ENCODE measurements around the gene ING5.

Gene ING5

GRCh38 chr2:241689306-241689705, 12.5 kb upstream of the ING5 start:
- Histone ChIP-seq H3K18ac (ENCODE audit: low read length) (no peak overlapping the region), H3K4me1 (ENCODE audit: control insufficient read depth, low read depth, low read length) (peaks cover 3% of the 10 kb centered on the region), H2BK15ac (replicated peaks; ENCODE audit: low read depth) (no peak overlapping the region), H2BK5ac (ENCODE audit: low read length) (no peak overlapping the region), H3K23ac (ENCODE audit: low read length) (no peak overlapping the region), H2AK5ac (ENCODE audit: low read length) (no peak overlapping the region), H3K79me1 (ENCODE audit: low read length) (peaks cover 10% of the 10 kb centered on the region), H3K36me3 (ENCODE audit: control insufficient read depth, insufficient read depth, low read length) (peaks cover 2% of the 10 kb centered on the region), H3K79me2 (ENCODE audit: control insufficient read depth, insufficient read depth, low read length) (peaks cover 15% of the 10 kb centered on the region), H3K27me3 (ENCODE audit: insufficient read depth, low read length, poor library complexity) (no peaks in the 10 kb centered on the region), H4K8ac (ENCODE audit: low read depth, low read length) (no peak overlapping the region), H3K9ac (ENCODE audit: low read length) (no peak overlapping the region), H3K4me3 (ENCODE audit: low read length) (no peak overlapping the region), H4K5ac (ENCODE audit: low read length) (no peak overlapping the region), H3K4me2 (ENCODE audit: low read length) (no peak overlapping the region), H3K4ac (ENCODE audit: low read depth, low read length) (no peak overlapping the region), H3K56ac (ENCODE audit: low read length) (no peak overlapping the region), H3K27ac (ENCODE audit: low read depth, low read length) (no peak overlapping the region), H2BK120ac (ENCODE audit: low read depth, low read length) (no peak overlapping the region)
- no CpG with 5 or more reads among the region's 10 CpGs for WGBS (ENCODE audit: extremely low coverage, insufficient coverage, low lambda C conversion rate)
- DNase-seq, result no peak

- Histone ChIP-seq H3K36me3 (ENCODE audit: control insufficient read depth, insufficient read depth, low read length) (peaks cover 2% of the 10 kb centered on the region), H3K79me2 (ENCODE audit: control insufficient read depth, insufficient read depth, low read length) (peaks cover 15% of the 10 kb centered on the region), H3K4me1 (ENCODE audit: control insufficient read depth, low read depth, low read length) (peaks cover 3% of the 10 kb centered on the region), H4K5ac (ENCODE audit: low read length) (no peak overlapping the region), H2BK15ac (replicated peaks; ENCODE audit: low read depth) (no peak overlapping the region), H3K27me3 (ENCODE audit: insufficient read depth, low read length, poor library complexity) (no peaks in the 10 kb centered on the region), H2AK5ac (ENCODE audit: low read length) (no peak overlapping the region), H2BK5ac (ENCODE audit: low read length) (no peak overlapping the region), H3K9ac (ENCODE audit: low read length) (no peak overlapping the region), H3K23ac (ENCODE audit: low read length) (no peak overlapping the region), H3K18ac (ENCODE audit: low read length) (no peak overlapping the region), H2BK120ac (ENCODE audit: low read depth, low read length) (no peak overlapping the region), H3K79me1 (ENCODE audit: low read length) (peaks cover 10% of the 10 kb centered on the region), H3K56ac (ENCODE audit: low read length) (no peak overlapping the region), H3K27ac (ENCODE audit: low read depth, low read length) (no peak overlapping the region), H3K4me3 (ENCODE audit: low read length) (no peak overlapping the region), H3K4ac (ENCODE audit: low read depth, low read length) (no peak overlapping the region), H4K8ac (ENCODE audit: low read depth, low read length) (no peak overlapping the region), H3K4me2 (ENCODE audit: low read length) (no peak overlapping the region)
- no CpG with 5 or more reads among the region's 6 CpGs for WGBS (ENCODE audit: extremely low coverage, insufficient coverage, low lambda C conversion rate)
- DNase-seq, result no peak
Measured at GRCh38 chr2:241690202-241690717, 11.6 kb upstream of the ING5 start.

DNA sequence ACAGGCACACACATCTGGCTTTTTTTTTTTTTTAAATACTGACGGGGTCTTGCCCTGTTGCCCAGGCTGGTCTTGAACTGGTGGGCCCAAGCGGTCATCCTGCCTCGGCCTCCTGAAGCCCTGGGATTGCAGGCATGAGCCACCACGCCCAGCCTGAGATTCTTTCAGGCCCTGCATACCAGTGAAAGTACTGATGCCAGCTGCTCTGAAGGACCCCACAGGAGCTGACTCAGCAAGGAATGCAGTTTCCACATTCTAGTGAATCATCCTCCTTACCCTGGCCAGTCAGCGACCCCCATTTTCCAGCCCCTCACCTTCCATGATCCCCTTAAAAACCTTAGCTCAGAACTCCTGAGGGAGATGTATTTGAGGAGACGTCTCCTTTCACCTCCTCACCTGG, 9.4 kb upstream of the ING5 start:
- Histone ChIP-seq H3K23ac (ENCODE audit: low read length) (no peak overlapping the region), H3K79me1 (ENCODE audit: low read length) (peaks cover 5% of the 10 kb centered on the region), H3K79me2 (ENCODE audit: control insufficient read depth, insufficient read depth, low read length) (peaks cover 7% of the 10 kb centered on the region), H2BK120ac (ENCODE audit: low read depth, low read length) (no peak overlapping the region), H3K9ac (ENCODE audit: low read length) (no peak overlapping the region), H2AK5ac (ENCODE audit: low read length) (no peak overlapping the region), H2BK15ac (replicated peaks; ENCODE audit: low read depth) (no peak overlapping the region), H3K27me3 (ENCODE audit: insufficient read depth, low read length, poor library complexity) (no peaks in the 10 kb centered on the region), H3K56ac (ENCODE audit: low read length) (no peak overlapping the region), H3K18ac (ENCODE audit: low read length) (no peak overlapping the region), H2BK5ac (ENCODE audit: low read length) (no peak overlapping the region), H4K5ac (ENCODE audit: low read length) (no peak overlapping the region), H3K27ac (ENCODE audit: low read depth, low read length) (no peak overlapping the region), H3K4me1 (ENCODE audit: control insufficient read depth, low read depth, low read length) (peaks cover 3% of the 10 kb centered on the region), H3K4me3 (ENCODE audit: low read length) (no peak overlapping the region), H3K4me2 (ENCODE audit: low read length) (no peak overlapping the region), H3K36me3 (ENCODE audit: control insufficient read depth, insufficient read depth, low read length) (peaks cover 2% of the 10 kb centered on the region), H4K8ac (ENCODE audit: low read depth, low read length) (no peak overlapping the region), H3K4ac (ENCODE audit: low read depth, low read length) (no peak overlapping the region)
- DNase-seq, result peak; percentile 58
- WGBS (ENCODE audit: extremely low coverage, insufficient coverage, low lambda C conversion rate), result no CpG with 5 or more reads among the region's 6 CpGs

DNA sequence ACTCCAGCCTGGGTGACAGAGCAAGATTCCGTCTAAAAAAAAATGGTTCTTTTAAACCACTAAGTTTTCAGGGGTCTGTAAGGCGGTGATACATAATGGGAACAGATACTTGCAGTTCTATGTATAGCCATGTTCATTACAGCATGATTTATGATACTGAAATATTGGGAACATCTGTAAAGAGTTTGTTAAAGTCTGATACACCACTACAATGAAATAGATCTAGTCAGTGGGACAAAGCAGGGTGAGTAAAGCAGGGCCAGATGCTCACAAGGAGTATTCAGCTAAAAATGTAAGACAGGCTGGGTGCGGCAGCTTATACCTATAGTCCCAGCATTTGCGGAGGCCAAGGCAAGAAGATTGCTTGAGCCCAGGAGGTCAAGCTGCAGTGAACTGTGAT, 6.2 kb upstream of the ING5 start:
- Histone ChIP-seq H3K36me3 (ENCODE audit: control insufficient read depth, insufficient read depth, low read length) (peaks cover 2% of the 10 kb centered on the region), H3K79me1 (ENCODE audit: low read length) (no peaks in the 10 kb centered on the region), H3K4me3 (ENCODE audit: low read length) (no peak overlapping the region), H3K27ac (ENCODE audit: low read depth, low read length) (no peak overlapping the region), H3K4me1 (ENCODE audit: control insufficient read depth, low read depth, low read length) (no peaks in the 10 kb centered on the region), H3K9ac (ENCODE audit: low read length) (no peak overlapping the region), H3K23ac (ENCODE audit: low read length) (no peak overlapping the region), H3K18ac (ENCODE audit: low read length) (no peak overlapping the region), H2BK15ac (replicated peaks; ENCODE audit: low read depth) (no peak overlapping the region), H3K27me3 (ENCODE audit: insufficient read depth, low read length, poor library complexity) (no peaks in the 10 kb centered on the region), H4K8ac (ENCODE audit: low read depth, low read length) (no peak overlapping the region), H2AK5ac (ENCODE audit: low read length) (no peak overlapping the region), H3K79me2 (ENCODE audit: control insufficient read depth, insufficient read depth, low read length) (no peaks in the 10 kb centered on the region), H4K5ac (ENCODE audit: low read length) (no peak overlapping the region), H3K4ac (ENCODE audit: low read depth, low read length) (no peak overlapping the region), H2BK5ac (ENCODE audit: low read length) (no peak overlapping the region), H2BK120ac (ENCODE audit: low read depth, low read length) (no peak overlapping the region), H3K4me2 (ENCODE audit: low read length) (no peak overlapping the region), H3K56ac (ENCODE audit: low read length) (no peak overlapping the region)
- no CpG with 5 or more reads among the region's 4 CpGs for WGBS (ENCODE audit: extremely low coverage, insufficient coverage, low lambda C conversion rate)
- no peak for DNase-seq

DNA sequence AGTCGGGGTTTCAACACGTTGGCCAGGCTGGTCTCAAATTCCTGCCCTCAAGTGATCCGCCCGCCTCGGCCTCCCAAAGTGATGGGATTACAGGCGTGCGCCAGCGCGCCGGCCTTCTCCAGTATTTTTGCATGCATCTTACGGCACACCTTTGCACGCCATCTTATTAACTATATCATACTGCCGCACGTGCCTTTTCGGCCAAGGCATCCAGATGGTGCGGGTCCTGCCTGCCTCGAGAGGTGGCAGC, 765 bp upstream of the ING5 start:
- Histone ChIP-seq H3K4ac (ENCODE audit: low read depth, low read length) (no peak overlapping the region), H3K4me2 (ENCODE audit: low read length) (peak overlapping the region; percentile 14), H3K36me3 (ENCODE audit: control insufficient read depth, insufficient read depth, low read length) (peaks cover 7% of the 10 kb centered on the region), H3K4me3 (ENCODE audit: low read length) (peak overlapping the region; percentile 29), H3K4me1 (ENCODE audit: control insufficient read depth, low read depth, low read length) (peaks cover 4% of the 10 kb centered on the region), H4K5ac (ENCODE audit: low read length) (no peak overlapping the region), H3K18ac (ENCODE audit: low read length) (no peak overlapping the region), H3K56ac (ENCODE audit: low read length) (peak overlapping the region; percentile 75), H4K8ac (ENCODE audit: low read depth, low read length) (no peak overlapping the region), H3K79me1 (ENCODE audit: low read length) (peaks cover 13% of the 10 kb centered on the region), H3K27me3 (ENCODE audit: insufficient read depth, low read length, poor library complexity) (no peaks in the 10 kb centered on the region), H3K9ac (ENCODE audit: low read length) (peak overlapping the region; percentile 97), H3K23ac (ENCODE audit: low read length) (no peak overlapping the region), H2BK120ac (ENCODE audit: low read depth, low read length) (no peak overlapping the region), H3K27ac (ENCODE audit: low read depth, low read length) (no peak overlapping the region), H2BK5ac (ENCODE audit: low read length) (no peak overlapping the region), H2BK15ac (replicated peaks; ENCODE audit: low read depth) (no peak overlapping the region), H2AK5ac (ENCODE audit: low read length) (no peak overlapping the region), H3K79me2 (ENCODE audit: control insufficient read depth, insufficient read depth, low read length) (peaks cover 15% of the 10 kb centered on the region)
- WGBS (ENCODE audit: extremely low coverage, insufficient coverage, low lambda C conversion rate), result no CpG with 5 or more reads among the region's 17 CpGs
- no peak for DNase-seq
